Measurements from ENCODE around the gene PRSS35. TPM values are rescaled to one million over a fixed set of nuclear protein-coding genes. Genes with fewer than 3 reads are reported as not detected.

Gene PRSS35
- total RNA-seq, result under 1 TPM in 2 of 4 donors, not detected in 2; 0.13 to 0.17 TPM

- H3K4me3 ChIP-seq (ENCODE audit: low read depth, poor library complexity, severe bottlenecking), result no peak within 1 kb of the TSS
- intact Hi-C loops (cut with DNase I; ENCODE audit: low total_unique reads), result loop anchor here (10.0 kb wide), 1 partner anchor 97 kb away; no protein-coding TSS in a partner anchor
- peak in 1 of 2 donors; percentile 86 for DNase-seq (ENCODE audit: low spot score in 2 of 2)
- TF ChIP-seq POLR2A (IDR thresholded peaks at IDR 0.05) (no peak), CTCF (IDR thresholded peaks at IDR 0.05) (no peak)
- 1 to 2% methylated on average over 34 to 37 of the region's 38 CpGs for WGBS, 2 donors
Observed at GRCh38 chr6:83511901-83512681, at the start of gene PRSS35. TSS of gene PRSS35 (plus strand) at chr6:83512534. CDS start at chr6:83523442, 10,908 bp downstream.

GRCh38 chr6:83463886-83464285, 48.4 kb upstream of the PRSS35 start:
- intact Hi-C loops (cut with DNase I; ENCODE audit: low total_unique reads), result no loop called here
- no peak overlapping the region for H3K4me3 ChIP-seq (ENCODE audit: low read depth, poor library complexity, severe bottlenecking)
- DNase-seq (ENCODE audit: low spot score in 2 of 2), result no peak
- TF ChIP-seq POLR2A (IDR thresholded peaks at IDR 0.05) (no peak), CTCF (IDR thresholded peaks at IDR 0.05) (no peak)
- WGBS, 2 donors, result 28 to 34% methylated on average over 2 of the region's 2 CpGs

- TF ChIP-seq CTCF (IDR thresholded peaks at IDR 0.05), result no peak
- no peak for TF ChIP-seq POLR2A (IDR thresholded peaks at IDR 0.05)
- no peak for DNase-seq (ENCODE audit: low spot score in 2 of 2)
- intact Hi-C loops (cut with DNase I; ENCODE audit: low total_unique reads), result no loop called here
- WGBS, 2 donors, result 68 to 75% methylated on average over 5 of the region's 5 CpGs
- H3K4me3 ChIP-seq (ENCODE audit: low read depth, poor library complexity, severe bottlenecking), result no peak overlapping the region
Observed at GRCh38 chr6:83464381-83465140, 47.8 kb upstream of the PRSS35 start.

GRCh38 chr6:83466328-83466727, 46.0 kb upstream of the PRSS35 start:
- DNase-seq (ENCODE audit: low spot score in 2 of 2), result no peak
- H3K4me3 ChIP-seq (ENCODE audit: low read depth, poor library complexity, severe bottlenecking), result no peak overlapping the region
- WGBS, 2 donors, result 82 to 83% methylated on average over 6 of the region's 6 CpGs
- TF ChIP-seq POLR2A (IDR thresholded peaks at IDR 0.05) (no peak), CTCF (IDR thresholded peaks at IDR 0.05) (no peak)
- intact Hi-C loops (cut with DNase I; ENCODE audit: low total_unique reads), result no loop called here

- 63 to 77% methylated on average over 3 of the region's 3 CpGs for WGBS, 2 donors
- intact Hi-C loops (cut with DNase I; ENCODE audit: low total_unique reads), result no loop called here
- TF ChIP-seq POLR2A (IDR thresholded peaks at IDR 0.05), result no peak
- DNase-seq (ENCODE audit: low spot score in 2 of 2), result peak in 1 of 2 donors; percentile 54
- H3K4me3 ChIP-seq (ENCODE audit: low read depth, poor library complexity, severe bottlenecking), result no peak overlapping the region
Observed at GRCh38 chr6:83467620-83468036, 44.7 kb upstream of the PRSS35 start.

GRCh38 chr6:83470001-83470400, 42.3 kb upstream of the PRSS35 start:
- WGBS, 2 donors, result 74 to 89% methylated on average over 4 of the region's 4 CpGs

More at GRCh38 chr6:83470001-83470400, 42.3 kb upstream of the PRSS35 start:
- DNase-seq (ENCODE audit: low spot score in 2 of 2), result no peak
- intact Hi-C loops (cut with DNase I; ENCODE audit: low total_unique reads), result no loop called here
- TF ChIP-seq CTCF (IDR thresholded peaks at IDR 0.05) (no peak), POLR2A (IDR thresholded peaks at IDR 0.05) (no peak)
- H3K4me3 ChIP-seq (ENCODE audit: low read depth, poor library complexity, severe bottlenecking), result no peak overlapping the region
